NCI-H774 (cell line): ENCODE measurements around the gene GPC5.

ENCODE experiments used
- DNase-seq: peaks from one replicate; lab custom pipeline; 2025; lab: John Stamatoyannopoulos, UW

GPC5 gene

GRCh38 chr13:92365904-92366303 is 967.5 kb downstream of the GPC5 start:
- DNase-seq = no peak

- no peak for DNase-seq
Observed at GRCh38 chr13:92377396-92377795, 979.0 kb downstream of the GPC5 start.

GRCh38 chr13:92379371-92379770 is 981.0 kb downstream of the GPC5 start:
- DNase-seq = no peak

- DNase-seq = no peak
Observed at GRCh38 chr13:92384410-92384809, 986.0 kb downstream of the GPC5 start.

- DNase-seq = no peak
Observed at GRCh38 chr13:92387245-92387644, 988.8 kb downstream of the GPC5 start.

- DNase-seq = peak; percentile 57
Observed at GRCh38 chr13:92390217-92390616, 991.8 kb downstream of the GPC5 start.

- DNase-seq = no peak
Observed at GRCh38 chr13:92403606-92404005, 1005.2 kb downstream of the GPC5 start.

- no peak for DNase-seq
Observed at GRCh38 chr13:92407858-92408257, 1009.4 kb downstream of the GPC5 start.

GRCh38 chr13:92412481-92412880 is 1014.1 kb downstream of the GPC5 start:
- DNase-seq = no peak

GRCh38 chr13:92412996-92413395 is 1014.6 kb downstream of the GPC5 start:
- DNase-seq = no peak

- DNase-seq = no peak
Observed at GRCh38 chr13:92413452-92413851, 1015.0 kb downstream of the GPC5 start.

GRCh38 chr13:92414851-92415250 is 1016.4 kb downstream of the GPC5 start:
- no peak for DNase-seq

- no peak for DNase-seq
Observed at GRCh38 chr13:92415781-92416180, 1017.4 kb downstream of the GPC5 start.

- DNase-seq = no peak
Observed at GRCh38 chr13:92418818-92419412, 1020.5 kb downstream of the GPC5 start.

- DNase-seq = no peak
Observed at GRCh38 chr13:92429231-92429630, 1030.8 kb downstream of the GPC5 start.

GRCh38 chr13:92433386-92433785 is 1035.0 kb downstream of the GPC5 start:
- DNase-seq = no peak

- no peak for DNase-seq
Observed at GRCh38 chr13:92433963-92434362, 1035.5 kb downstream of the GPC5 start.

- DNase-seq = no peak
Observed at GRCh38 chr13:92436924-92437323, 1038.5 kb downstream of the GPC5 start.

- no peak for DNase-seq
Observed at GRCh38 chr13:92444244-92444643, 1045.8 kb downstream of the GPC5 start.

- no peak for DNase-seq
Observed at GRCh38 chr13:92451060-92451459, 1052.6 kb downstream of the GPC5 start.

- DNase-seq = no peak
Observed at GRCh38 chr13:92452840-92453239, 1054.4 kb downstream of the GPC5 start.

GRCh38 chr13:92459306-92459705 is 1060.9 kb downstream of the GPC5 start:
- DNase-seq = no peak

- DNase-seq = no peak
Observed at GRCh38 chr13:92460479-92460878, 1062.1 kb downstream of the GPC5 start.

GRCh38 chr13:92461402-92461801 is 1063.0 kb downstream of the GPC5 start:
- DNase-seq = no peak

- DNase-seq = no peak
Observed at GRCh38 chr13:92461831-92462230, 1063.4 kb downstream of the GPC5 start.
